WTC11 (cell line): Measurements from ENCODE around the gene RNF149. TPM values are rescaled to one million over a fixed set of nuclear protein-coding genes. Genes with fewer than 3 reads are reported as not detected.

ENCODE experiments used
- ATAC-seq: fragments of 200-7000 bp; cut with Tn5 transposase; 2 replicates; pipeline ENCODE4 v1.10.0; 2021; ENCODE audit warnings: mild to moderate bottlenecking, moderate library complexity
- CTCF ChIA-PET: fragments of 300-600 bp; sonication (Branson Sonifier 250); formaldehyde crosslinking; loops from one replicate; lab custom pipeline; 2021; ENCODE audit warnings: antibody characterized with exemption; lab: Charles Lee
- POLR2A ChIA-PET: fragments of 350-600 bp; sonication (Branson Sonifier 250); formaldehyde crosslinking; loops from one replicate; lab custom pipeline; 2021; ENCODE audit warnings: antibody characterized with exemption; lab: Charles Lee
- DNase-seq: peaks from one replicate; pipeline ENCODE4 v3.0.0; 2021; ENCODE audit warnings: low spot score
- H3K27ac Mint-ChIP-seq: 2 replicates; pipeline ENCODE4 v1.8.0; 2021; ENCODE audit warnings: mixed read lengths
- H3K27me3 Mint-ChIP-seq: 2 replicates; pipeline ENCODE4 v1.8.0; 2021; ENCODE audit warnings: low read depth, mild to moderate bottlenecking, moderate library complexity, mixed read lengths
- H3K36me3 Mint-ChIP-seq: 2 replicates; pipeline ENCODE4 v1.8.0; 2021; ENCODE audit warnings: mixed read lengths
- H3K4me1 Mint-ChIP-seq: 2 replicates; pipeline ENCODE4 v1.8.0; 2022; ENCODE audit warnings: mixed read lengths
- H3K4me3 Mint-ChIP-seq: 2 replicates; pipeline ENCODE4 v1.8.0; 2021; ENCODE audit warnings: mild to moderate bottlenecking, moderate library complexity, mixed read lengths
- H3K9me3 Mint-ChIP-seq: 2 replicates; pipeline ENCODE4 v1.8.0; 2021; ENCODE audit warnings: mixed read lengths
- EMX1 ChIP-seq: fragments of 250-450 bp; sonication (Bioruptor Pico); IDR thresholded peaks from 2 replicates; pipeline ENCODE4 v1.8.0; 2021; ENCODE audit warnings: mild to moderate bottlenecking
- FOXK1 ChIP-seq: sonication (generic); formaldehyde crosslinking; IDR thresholded peaks from 2 replicates; pipeline ENCODE4 v1.8.0; 2022; ENCODE audit warnings: mild to moderate bottlenecking, moderate library complexity, missing genetic modification reagents
- IRF2 ChIP-seq: sonication (generic); formaldehyde crosslinking; IDR thresholded peaks from 2 replicates; pipeline ENCODE4 v1.8.0; 2022; ENCODE audit warnings: low read depth, missing genetic modification reagents, borderline replicate concordance
- MAX ChIP-seq: sonication (generic); formaldehyde crosslinking; IDR thresholded peaks from 2 replicates; pipeline ENCODE4 v1.8.0; 2022; ENCODE audit warnings: mild to moderate bottlenecking, missing genetic modification reagents
- TP53 ChIP-seq: sonication (generic); formaldehyde crosslinking; IDR thresholded peaks from 2 replicates; pipeline ENCODE4 v1.8.1; 2023; ENCODE audit warnings: mild to moderate bottlenecking, missing genetic modification reagents
- ZNF232 ChIP-seq: sonication (generic); formaldehyde crosslinking; IDR thresholded peaks from 2 replicates; pipeline ENCODE4 v1.8.0; 2022; ENCODE audit warnings: mild to moderate bottlenecking, missing genetic modification reagents
- ZNF532 ChIP-seq: fragments of 250-450 bp; sonication (Bioruptor Pico); IDR thresholded peaks from 2 replicates; pipeline ENCODE4 v1.9.0; 2021; ENCODE audit warnings: mild to moderate bottlenecking, borderline replicate concordance
- total RNA-seq: library from RNA; stranded (reverse); gene quantifications from 3 replicates; pipeline ENCODE4 v1.2.3, GENCODE V29; 2021
- TF ChIP-seq, protein P1 (sequence below): fragments of 250-450 bp; sonication (Bioruptor Pico); IDR thresholded peaks from 2 replicates; pipeline ENCODE4 v1.9.0; 2021; ENCODE audit warnings: mild to moderate bottlenecking
- TF ChIP-seq, protein P2 (sequence below): sonication (generic); formaldehyde crosslinking; IDR thresholded peaks from 2 replicates; pipeline ENCODE4 v1.8.1; 2023; ENCODE audit warnings: mild to moderate bottlenecking, missing genetic modification reagents, borderline replicate concordance
- TF ChIP-seq, protein P3 (sequence below): sonication (generic); formaldehyde crosslinking; IDR thresholded peaks from 2 replicates; pipeline ENCODE4 v1.8.1; 2022; ENCODE audit warnings: mild to moderate bottlenecking, moderate library complexity, missing genetic modification reagents

Gene RNF149
- total RNA-seq, 1 experiment from 2014 or later, result 25.6 TPM

- TF ChIP-seq, protein P1, sequence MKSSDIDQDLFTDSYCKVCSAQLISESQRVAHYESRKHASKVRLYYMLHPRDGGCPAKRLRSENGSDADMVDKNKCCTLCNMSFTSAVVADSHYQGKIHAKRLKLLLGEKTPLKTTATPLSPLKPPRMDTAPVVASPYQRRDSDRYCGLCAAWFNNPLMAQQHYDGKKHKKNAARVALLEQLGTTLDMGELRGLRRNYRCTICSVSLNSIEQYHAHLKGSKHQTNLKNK (CRISPR knock-in tag), result no peak
- no peak for TF ChIP-seq FOXK1 (CRISPR knock-in tag)
- TF ChIP-seq, all 79 proteins: peak for 0
These were observed 42.5 kb downstream of the RNF149 start (continued) for GRCh38 chr2:101265893-101266499.

GRCh38 chr2:101264360-101264939 lies 44.1 kb downstream of the RNF149 start:
- CTCF ChIA-PET, result no interaction called here

More at GRCh38 chr2:101264360-101264939, 44.1 kb downstream of the RNF149 start:
- no peak for ATAC-seq
- H3K27ac Mint-ChIP-seq, result peak overlapping the region; percentile 57
- no peaks in the 10 kb centered on the region for H3K9me3 Mint-ChIP-seq
- H3K4me1 Mint-ChIP-seq, result peaks cover 17% of the 10 kb centered on the region
- no peak for TF ChIP-seq TP53
- TF ChIP-seq, protein P2, sequence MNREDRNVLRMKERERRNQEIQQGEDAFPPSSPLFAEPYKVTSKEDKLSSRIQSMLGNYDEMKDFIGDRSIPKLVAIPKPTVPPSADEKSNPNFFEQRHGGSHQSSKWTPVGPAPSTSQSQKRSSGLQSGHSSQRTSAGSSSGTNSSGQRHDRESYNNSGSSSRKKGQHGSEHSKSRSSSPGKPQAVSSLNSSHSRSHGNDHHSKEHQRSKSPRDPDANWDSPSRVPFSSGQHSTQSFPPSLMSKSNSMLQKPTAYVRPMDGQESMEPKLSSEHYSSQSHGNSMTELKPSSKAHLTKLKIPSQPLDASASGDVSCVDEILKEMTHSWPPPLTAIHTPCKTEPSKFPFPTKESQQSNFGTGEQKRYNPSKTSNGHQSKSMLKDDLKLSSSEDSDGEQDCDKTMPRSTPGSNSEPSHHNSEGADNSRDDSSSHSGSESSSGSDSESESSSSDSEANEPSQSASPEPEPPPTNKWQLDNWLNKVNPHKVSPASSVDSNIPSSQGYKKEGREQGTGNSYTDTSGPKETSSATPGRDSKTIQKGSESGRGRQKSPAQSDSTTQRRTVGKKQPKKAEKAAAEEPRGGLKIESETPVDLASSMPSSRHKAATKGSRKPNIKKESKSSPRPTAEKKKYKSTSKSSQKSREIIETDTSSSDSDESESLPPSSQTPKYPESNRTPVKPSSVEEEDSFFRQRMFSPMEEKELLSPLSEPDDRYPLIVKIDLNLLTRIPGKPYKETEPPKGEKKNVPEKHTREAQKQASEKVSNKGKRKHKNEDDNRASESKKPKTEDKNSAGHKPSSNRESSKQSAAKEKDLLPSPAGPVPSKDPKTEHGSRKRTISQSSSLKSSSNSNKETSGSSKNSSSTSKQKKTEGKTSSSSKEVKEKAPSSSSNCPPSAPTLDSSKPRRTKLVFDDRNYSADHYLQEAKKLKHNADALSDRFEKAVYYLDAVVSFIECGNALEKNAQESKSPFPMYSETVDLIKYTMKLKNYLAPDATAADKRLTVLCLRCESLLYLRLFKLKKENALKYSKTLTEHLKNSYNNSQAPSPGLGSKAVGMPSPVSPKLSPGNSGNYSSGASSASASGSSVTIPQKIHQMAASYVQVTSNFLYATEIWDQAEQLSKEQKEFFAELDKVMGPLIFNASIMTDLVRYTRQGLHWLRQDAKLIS (CRISPR knock-in tag), result no peak
- no peak for TF ChIP-seq ZNF232 (CRISPR knock-in tag)
- TF ChIP-seq MAX (CRISPR knock-in tag), result no peak
- TF ChIP-seq, protein P3, sequence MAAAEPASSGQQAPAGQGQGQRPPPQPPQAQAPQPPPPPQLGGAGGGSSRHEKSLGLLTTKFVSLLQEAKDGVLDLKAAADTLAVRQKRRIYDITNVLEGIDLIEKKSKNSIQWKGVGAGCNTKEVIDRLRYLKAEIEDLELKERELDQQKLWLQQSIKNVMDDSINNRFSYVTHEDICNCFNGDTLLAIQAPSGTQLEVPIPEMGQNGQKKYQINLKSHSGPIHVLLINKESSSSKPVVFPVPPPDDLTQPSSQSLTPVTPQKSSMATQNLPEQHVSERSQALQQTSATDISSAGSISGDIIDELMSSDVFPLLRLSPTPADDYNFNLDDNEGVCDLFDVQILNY (CRISPR knock-in tag), result no peak
- no peak for TF ChIP-seq ZNF532 (CRISPR knock-in tag)
- no peak for TF ChIP-seq IRF2
- no peak for TF ChIP-seq EMX1 (CRISPR knock-in tag)
- no peaks in the 10 kb centered on the region for H3K27me3 Mint-ChIP-seq
- H3K36me3 Mint-ChIP-seq, result peaks cover 66% of the 10 kb centered on the region
- no peak for DNase-seq
- H3K4me3 Mint-ChIP-seq, result no peak overlapping the region
- POLR2A ChIA-PET, result no interaction called here
